ENCODE results near the gene MOCOS. TPM values are rescaled to one million over a fixed set of nuclear protein-coding genes. Genes with fewer than 3 reads are reported as not detected.
"Not testable (repeated sequence)": the region's sequence is repeated elsewhere in the genome, so short reads cannot be mapped to it uniquely, and the experiment has no call there.

The MOCOS gene
- total and polyA plus RNA-seq, 9 donors, result 5.4 to 35.5 (median 8.8) TPM

DNA sequence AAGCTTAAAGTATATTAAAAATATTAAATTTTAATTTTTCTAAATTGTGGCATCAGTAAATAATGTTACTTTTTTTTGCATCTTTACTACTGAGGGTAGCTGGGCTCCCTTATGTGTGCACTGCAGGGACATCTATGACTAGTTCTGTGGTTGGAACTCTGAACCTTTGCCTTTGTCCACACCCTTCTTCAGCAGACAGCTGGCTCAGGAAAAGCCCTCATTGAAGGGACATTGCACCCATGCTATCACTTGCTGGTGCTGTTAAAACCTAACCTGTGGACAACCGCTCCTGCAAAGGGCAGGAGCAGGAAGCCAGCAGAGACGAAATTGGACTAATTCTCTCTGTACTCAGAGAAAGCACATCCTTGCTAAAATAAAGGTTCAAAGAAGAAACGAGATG lies 30.1 kb downstream of the MOCOS start:
- DNase-seq, result no peak
- H3K4me3 ChIP-seq, result no peak overlapping the region
- no peaks in the 10 kb centered on the region for H3K27me3 ChIP-seq
- 90 to 93% (median 92%) methylated on average over 3 of the region's 3 CpGs for WGBS, 3 donors
- no peaks in the 10 kb centered on the region for H3K9me3 ChIP-seq
- TF ChIP-seq POLR2A (IDR thresholded peaks at IDR 0.05) (no peak), EP300 (IDR thresholded peaks at IDR 0.05) (no peak)
- TF ChIP-seq, protein P1, sequence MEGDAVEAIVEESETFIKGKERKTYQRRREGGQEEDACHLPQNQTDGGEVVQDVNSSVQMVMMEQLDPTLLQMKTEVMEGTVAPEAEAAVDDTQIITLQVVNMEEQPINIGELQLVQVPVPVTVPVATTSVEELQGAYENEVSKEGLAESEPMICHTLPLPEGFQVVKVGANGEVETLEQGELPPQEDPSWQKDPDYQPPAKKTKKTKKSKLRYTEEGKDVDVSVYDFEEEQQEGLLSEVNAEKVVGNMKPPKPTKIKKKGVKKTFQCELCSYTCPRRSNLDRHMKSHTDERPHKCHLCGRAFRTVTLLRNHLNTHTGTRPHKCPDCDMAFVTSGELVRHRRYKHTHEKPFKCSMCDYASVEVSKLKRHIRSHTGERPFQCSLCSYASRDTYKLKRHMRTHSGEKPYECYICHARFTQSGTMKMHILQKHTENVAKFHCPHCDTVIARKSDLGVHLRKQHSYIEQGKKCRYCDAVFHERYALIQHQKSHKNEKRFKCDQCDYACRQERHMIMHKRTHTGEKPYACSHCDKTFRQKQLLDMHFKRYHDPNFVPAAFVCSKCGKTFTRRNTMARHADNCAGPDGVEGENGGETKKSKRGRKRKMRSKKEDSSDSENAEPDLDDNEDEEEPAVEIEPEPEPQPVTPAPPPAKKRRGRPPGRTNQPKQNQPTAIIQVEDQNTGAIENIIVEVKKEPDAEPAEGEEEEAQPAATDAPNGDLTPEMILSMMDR (IDR thresholded peaks at IDR 0.05), result no peak
- H3K27ac ChIP-seq, result no peak overlapping the region
- H3K36me3 ChIP-seq, result no peaks in the 10 kb centered on the region
- intact Hi-C loops (cut with DNase I), result no loop called here
- H3K4me1 ChIP-seq (ENCODE audit: insufficient read depth), result peaks cover 9% of the 10 kb centered on the region

DNA sequence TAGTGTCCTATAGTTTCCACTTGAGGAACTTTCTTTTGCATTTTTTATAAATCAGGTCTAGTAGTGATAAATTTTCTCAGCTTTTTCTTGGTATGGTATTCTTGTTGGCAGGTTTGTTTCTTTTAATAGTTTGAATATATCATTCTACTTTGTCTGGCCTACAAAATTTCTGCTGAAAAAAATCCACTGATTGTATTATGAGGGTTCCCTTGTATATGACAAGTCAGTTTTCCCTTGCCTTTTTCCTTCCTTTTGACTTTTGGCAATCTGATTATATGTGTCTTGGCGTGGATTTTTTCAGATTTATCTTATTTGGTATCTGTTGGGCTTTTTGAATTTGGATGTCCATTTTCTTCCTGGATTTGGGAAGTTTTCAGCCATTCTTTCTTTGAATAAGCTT lies 41.9 kb downstream of the MOCOS start:
- intact Hi-C loops (cut with DNase I), result no loop called here

DNA sequence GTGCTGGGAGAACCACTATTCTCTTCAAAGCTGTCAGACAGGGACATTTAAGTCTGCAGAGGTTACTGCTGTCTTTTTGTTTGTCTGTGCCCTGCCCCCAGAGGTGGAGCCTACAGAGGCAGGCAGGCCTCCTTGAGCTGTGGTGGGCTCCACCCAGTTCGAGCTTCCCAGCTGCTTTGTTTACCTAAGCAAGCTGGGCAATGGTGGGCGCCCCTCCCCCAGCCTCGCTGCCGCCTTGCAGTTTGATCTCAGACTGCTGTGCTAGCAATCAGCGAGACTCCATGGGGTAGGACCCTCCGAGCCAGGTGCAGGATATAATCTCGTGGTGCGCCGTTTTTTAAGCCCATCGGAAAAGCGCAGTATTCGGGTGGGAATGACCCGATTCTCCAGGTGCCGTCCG lies 53.2 kb downstream of the MOCOS start:
- intact Hi-C loops (cut with DNase I); DNase-seq; H3K27me3 ChIP-seq; H3K9me3 ChIP-seq; H3K4me1 ChIP-seq (ENCODE audit: insufficient read depth); H3K36me3 ChIP-seq; H3K27ac ChIP-seq; H3K4me3 ChIP-seq: not testable (repeated sequence)
- 89 to 91% (median 90%) methylated on average over 12 to 15 of the region's 15 CpGs for WGBS, 3 donors

More for the DNA sequence above, 41.9 kb downstream of the MOCOS start:
- Histone ChIP-seq H3K9me3 (peaks cover 0 to 3% of the 10 kb centered on the region in 2 donors), H3K4me1 (ENCODE audit: insufficient read depth) (no peaks in the 10 kb centered on the region), H3K27ac (no peak overlapping the region), H3K27me3 (no peaks in the 10 kb centered on the region), H3K36me3 (no peaks in the 10 kb centered on the region), H3K4me3 (no peak overlapping the region)
- no peak for DNase-seq
- 81 to 88% (median 82%) methylated on average over 1 of the region's 1 CpG for WGBS, 3 donors
- TF ChIP-seq EP300 (IDR thresholded peaks at IDR 0.05), result no peak
- TF ChIP-seq, protein P1 (IDR thresholded peaks at IDR 0.05), result no peak
- no peak for TF ChIP-seq POLR2A (IDR thresholded peaks at IDR 0.05)

GRCh38 chr18:36241831-36242230 lies 54.5 kb downstream of the MOCOS start:
- WGBS, 3 donors, result 87 to 94% (median 92%) methylated on average over 6 of the region's 6 CpGs
- Histone ChIP-seq H3K9me3 (no peaks in the 10 kb centered on the region), H3K27me3 (no peaks in the 10 kb centered on the region), H3K36me3 (no peaks in the 10 kb centered on the region), H3K27ac (no peak overlapping the region), H3K4me1 (ENCODE audit: insufficient read depth) (no peaks in the 10 kb centered on the region), H3K4me3 (no peak overlapping the region)
- TF ChIP-seq, protein P1 (IDR thresholded peaks at IDR 0.05), result no peak
- TF ChIP-seq EP300 (IDR thresholded peaks at IDR 0.05), result no peak
- TF ChIP-seq POLR2A (IDR thresholded peaks at IDR 0.05), result no peak
- no peak for DNase-seq
- intact Hi-C loops (cut with DNase I), result no loop called here

DNA sequence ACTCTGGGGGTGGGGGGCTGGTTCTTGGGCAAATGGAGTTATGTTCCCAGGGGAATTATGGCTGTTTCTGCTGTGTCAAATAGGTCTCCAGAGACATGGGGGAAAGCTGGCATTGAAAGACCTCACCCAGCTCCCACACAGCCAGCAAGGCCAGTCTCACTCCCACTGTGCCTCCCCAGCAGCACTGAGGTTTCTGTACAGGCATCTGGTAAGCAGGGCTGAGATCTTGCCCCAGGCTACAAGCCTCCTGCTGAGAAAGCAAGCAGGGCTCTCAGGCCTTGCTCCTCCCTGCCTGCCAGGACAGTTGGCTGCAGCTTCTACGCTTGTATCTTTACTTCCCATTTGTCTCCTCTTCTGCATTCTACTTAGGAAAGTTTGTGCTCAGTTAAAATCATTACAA lies 59.7 kb downstream of the MOCOS start:
- WGBS, 3 donors, result 92 to 95% (median 93%) methylated on average over 1 of the region's 1 CpG
- Histone ChIP-seq H3K9me3 (no peaks in the 10 kb centered on the region), H3K27me3 (no peaks in the 10 kb centered on the region), H3K27ac (no peak overlapping the region), H3K4me1 (ENCODE audit: insufficient read depth) (no peaks in the 10 kb centered on the region), H3K36me3 (no peaks in the 10 kb centered on the region), H3K4me3 (no peak overlapping the region)
- no peak for DNase-seq
- intact Hi-C loops (cut with DNase I), result no loop called here
- TF ChIP-seq EP300 (IDR thresholded peaks at IDR 0.05) (no peak), POLR2A (IDR thresholded peaks at IDR 0.05) (no peak)
- TF ChIP-seq, protein P1 (IDR thresholded peaks at IDR 0.05), result no peak

Data from ovary (tissue), 9 donors.